Measurements from ENCODE around the gene USP46.

USP46 gene

GRCh38 chr4:52627876-52628275 is 31.2 kb downstream of the USP46 start:
- no peaks in the 10 kb centered on the region for H3K4me1 ChIP-seq (ENCODE audit: insufficient read depth, low read length, poor library complexity, severe bottlenecking)
- no peak overlapping the region for H3K4me2 ChIP-seq (ENCODE audit: low read depth, low read length, poor library complexity, severe bottlenecking)
- no peaks in the 10 kb centered on the region for H3K9me3 ChIP-seq (ENCODE audit: insufficient read depth, low read depth, low read length)
- H4K20me1 ChIP-seq (ENCODE audit: insufficient read depth, low read length, poor library complexity, severe bottlenecking): no peaks in the 10 kb centered on the region
- no peak overlapping the region for H2AFZ ChIP-seq (ENCODE audit: low read length)
- no peak overlapping the region for H3K4me3 ChIP-seq (ENCODE audit: low read length, poor library complexity, severe bottlenecking)
- TF ChIP-seq CTCF (conservative IDR thresholded peaks at IDR 0.05; ENCODE audit: low read length) (no peak), EZH2phosphoT487 (IDR thresholded peaks at IDR 0.05; ENCODE audit: borderline replicate concordance) (no peak)
- peaks cover 41% of the 10 kb centered on the region; the same call in 1 of the 2 replicates for H3K36me3 ChIP-seq (ENCODE audit: insufficient read depth, low read length)
- H3K27me3 ChIP-seq (ENCODE audit: insufficient read depth, low read length, poor library complexity, severe bottlenecking): no peaks in the 10 kb centered on the region
- no peak overlapping the region for H3K9ac ChIP-seq (ENCODE audit: low read depth, low read length, poor library complexity, severe bottlenecking)
- peaks cover 5% of the 10 kb centered on the region; the same call in 1 of the 2 replicates for H3K79me2 ChIP-seq (ENCODE audit: insufficient read depth, low read length)
- H3K9me2 ChIP-seq (replicated peaks; ENCODE audit: low read depth, low read length): no peaks in the 10 kb centered on the region
- H3F3A ChIP-seq (ENCODE audit: low read depth): no peaks in the 10 kb centered on the region

- no peaks in the 10 kb centered on the region for H3K79me2 ChIP-seq (ENCODE audit: insufficient read depth, low read length)
- no peaks in the 10 kb centered on the region for H3K9me2 ChIP-seq (replicated peaks; ENCODE audit: low read depth, low read length)
- no peak overlapping the region for H3K9ac ChIP-seq (ENCODE audit: low read depth, low read length, poor library complexity, severe bottlenecking)
- no peaks in the 10 kb centered on the region for H4K20me1 ChIP-seq (ENCODE audit: insufficient read depth, low read length, poor library complexity, severe bottlenecking)
- TF ChIP-seq CTCF (conservative IDR thresholded peaks at IDR 0.05; ENCODE audit: low read length) (no peak), EZH2phosphoT487 (IDR thresholded peaks at IDR 0.05; ENCODE audit: borderline replicate concordance) (no peak)
- peaks cover 50% of the 10 kb centered on the region for H3K36me3 ChIP-seq (ENCODE audit: insufficient read depth, low read length)
- H3K4me2 ChIP-seq (ENCODE audit: low read depth, low read length, poor library complexity, severe bottlenecking): no peak overlapping the region
- no peaks in the 10 kb centered on the region for H3K27me3 ChIP-seq (ENCODE audit: insufficient read depth, low read length, poor library complexity, severe bottlenecking)
- H3F3A ChIP-seq (ENCODE audit: low read depth): no peaks in the 10 kb centered on the region
- no peak overlapping the region for H3K4me3 ChIP-seq (ENCODE audit: low read length, poor library complexity, severe bottlenecking)
- no peaks in the 10 kb centered on the region for H3K9me3 ChIP-seq (ENCODE audit: insufficient read depth, low read depth, low read length)
- no peaks in the 10 kb centered on the region for H3K4me1 ChIP-seq (ENCODE audit: insufficient read depth, low read length, poor library complexity, severe bottlenecking)
- no peak overlapping the region for H2AFZ ChIP-seq (ENCODE audit: low read length)
Measured at GRCh38 chr4:52625216-52625615, 33.9 kb downstream of the USP46 start.

GRCh38 chr4:52622564-52622963 is 36.5 kb downstream of the USP46 start:
- H3K4me3 ChIP-seq (ENCODE audit: low read length, poor library complexity, severe bottlenecking): no peak overlapping the region
- no peaks in the 10 kb centered on the region for H3K27me3 ChIP-seq (ENCODE audit: insufficient read depth, low read length, poor library complexity, severe bottlenecking)
- H4K20me1 ChIP-seq (ENCODE audit: insufficient read depth, low read length, poor library complexity, severe bottlenecking): no peaks in the 10 kb centered on the region
- no peaks in the 10 kb centered on the region for H3K79me2 ChIP-seq (ENCODE audit: insufficient read depth, low read length)
- H3K9ac ChIP-seq (ENCODE audit: low read depth, low read length, poor library complexity, severe bottlenecking): no peak overlapping the region
- no peaks in the 10 kb centered on the region for H3K9me3 ChIP-seq (ENCODE audit: insufficient read depth, low read depth, low read length)
- no peaks in the 10 kb centered on the region for H3K4me1 ChIP-seq (ENCODE audit: insufficient read depth, low read length, poor library complexity, severe bottlenecking)
- no peak overlapping the region for H3K4me2 ChIP-seq (ENCODE audit: low read depth, low read length, poor library complexity, severe bottlenecking)
- H3K9me2 ChIP-seq (replicated peaks; ENCODE audit: low read depth, low read length): no peaks in the 10 kb centered on the region
- no peak overlapping the region for H2AFZ ChIP-seq (ENCODE audit: low read length)
- TF ChIP-seq EZH2phosphoT487 (IDR thresholded peaks at IDR 0.05; ENCODE audit: borderline replicate concordance): no peak
- no peak for TF ChIP-seq CTCF (conservative IDR thresholded peaks at IDR 0.05; ENCODE audit: low read length)
- H3K36me3 ChIP-seq (ENCODE audit: insufficient read depth, low read length): peaks cover 35% of the 10 kb centered on the region
- H3F3A ChIP-seq (ENCODE audit: low read depth): no peaks in the 10 kb centered on the region
